HT1080 (cell line): Measurements from ENCODE around the gene KLF13. TPM values are rescaled to one million over a fixed set of nuclear protein-coding genes. Genes with fewer than 3 reads are reported as not detected.
"Not testable (repeated sequence)": the region's sequence is repeated elsewhere in the genome, so short reads cannot be mapped to it uniquely, and the experiment has no call there.

ENCODE experiments used
- DNase-seq: peaks from one replicate; pipeline ENCODE4 v3.0.0-alpha.2; 2015; ENCODE audit warnings: low read depth
- total RNA-seq: library from RNA; depleted of rRNA; stranded (reverse); fragments of >200 nt; shearing (Covaris generic); gene quantifications from 2 replicates; pipeline ENCODE4 v1.2.3, GENCODE V29; 2014

Gene KLF13
- total RNA-seq, 1 experiment from 2014 or later: 10.5 TPM

DNA sequence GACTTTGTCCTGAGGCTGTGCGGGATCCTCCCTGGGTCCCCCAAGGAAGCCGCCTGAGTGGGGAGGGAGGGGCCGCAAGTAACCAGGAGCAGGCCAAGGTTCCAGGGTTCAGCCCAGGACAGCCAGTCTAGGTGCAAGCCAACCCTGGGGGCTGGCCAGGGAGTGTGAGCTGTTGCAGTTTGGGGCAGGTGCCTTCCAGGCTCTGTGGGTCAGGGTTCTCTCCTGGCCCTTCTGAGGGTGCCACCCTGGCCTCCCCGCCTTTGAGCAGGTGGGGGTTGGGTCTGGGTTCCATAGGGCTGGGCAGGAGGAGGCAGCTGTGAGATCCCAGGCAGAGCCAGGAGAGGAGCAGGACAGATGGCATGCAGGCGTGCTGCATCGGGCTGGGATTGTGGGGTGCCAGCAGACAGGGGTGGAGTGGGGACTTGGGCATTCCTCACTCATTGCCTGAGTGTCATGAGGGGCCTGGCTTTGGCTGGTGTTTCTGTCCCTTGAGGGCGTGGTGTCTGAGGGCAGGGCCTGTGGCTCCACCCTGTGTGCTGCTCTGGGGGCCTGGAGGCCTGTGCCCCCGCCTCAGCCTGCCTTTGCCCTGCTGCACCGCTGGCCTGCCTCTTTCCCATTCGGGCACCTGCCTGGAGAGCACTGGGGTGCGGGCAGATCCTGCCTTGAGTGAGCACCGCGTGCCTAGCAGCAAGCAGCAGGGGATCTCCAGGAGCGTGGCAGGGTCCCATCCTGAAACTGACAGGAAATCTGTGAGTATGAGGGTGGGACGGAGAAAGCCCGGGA is 18.4 kb downstream of the KLF13 start:
- no peak for DNase-seq

DNA sequence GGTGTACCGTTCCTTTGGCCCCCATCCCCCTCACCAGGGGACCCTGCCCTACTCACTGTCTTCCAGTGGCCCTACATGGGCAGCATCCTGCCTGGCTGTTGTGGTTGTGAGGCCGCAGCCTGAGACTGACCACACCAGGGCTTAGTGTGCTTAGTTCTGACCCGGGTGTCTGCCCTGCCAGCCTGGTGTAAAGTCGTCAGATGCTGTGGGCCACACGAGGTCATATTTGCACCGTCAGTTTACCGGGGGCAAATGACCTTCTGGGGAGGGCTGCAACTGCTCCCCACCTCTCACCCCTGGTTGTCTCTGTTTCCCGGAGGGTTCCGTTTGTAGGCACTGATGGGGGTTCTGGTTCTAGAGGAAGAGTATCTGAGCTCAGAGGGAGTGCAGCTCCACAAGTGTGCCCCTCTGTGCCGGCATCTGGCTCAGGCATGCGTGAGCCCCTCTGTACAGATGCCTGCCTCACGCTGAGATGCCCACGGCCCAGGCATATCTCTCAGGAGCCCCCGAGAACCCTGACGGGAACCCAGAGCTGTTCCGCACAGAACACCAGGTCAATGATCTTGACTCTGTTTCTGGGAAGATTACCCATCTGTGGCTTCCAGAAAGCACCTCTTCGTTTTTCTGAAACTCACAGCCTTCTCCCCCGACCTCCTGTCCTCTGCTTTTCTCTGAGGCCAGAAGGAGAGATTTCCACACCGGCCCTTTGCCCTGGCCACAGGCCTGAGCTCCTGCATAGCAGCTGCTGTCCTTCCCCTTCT is 19.2 kb downstream of the KLF13 start:
- DNase-seq: no peak

DNA sequence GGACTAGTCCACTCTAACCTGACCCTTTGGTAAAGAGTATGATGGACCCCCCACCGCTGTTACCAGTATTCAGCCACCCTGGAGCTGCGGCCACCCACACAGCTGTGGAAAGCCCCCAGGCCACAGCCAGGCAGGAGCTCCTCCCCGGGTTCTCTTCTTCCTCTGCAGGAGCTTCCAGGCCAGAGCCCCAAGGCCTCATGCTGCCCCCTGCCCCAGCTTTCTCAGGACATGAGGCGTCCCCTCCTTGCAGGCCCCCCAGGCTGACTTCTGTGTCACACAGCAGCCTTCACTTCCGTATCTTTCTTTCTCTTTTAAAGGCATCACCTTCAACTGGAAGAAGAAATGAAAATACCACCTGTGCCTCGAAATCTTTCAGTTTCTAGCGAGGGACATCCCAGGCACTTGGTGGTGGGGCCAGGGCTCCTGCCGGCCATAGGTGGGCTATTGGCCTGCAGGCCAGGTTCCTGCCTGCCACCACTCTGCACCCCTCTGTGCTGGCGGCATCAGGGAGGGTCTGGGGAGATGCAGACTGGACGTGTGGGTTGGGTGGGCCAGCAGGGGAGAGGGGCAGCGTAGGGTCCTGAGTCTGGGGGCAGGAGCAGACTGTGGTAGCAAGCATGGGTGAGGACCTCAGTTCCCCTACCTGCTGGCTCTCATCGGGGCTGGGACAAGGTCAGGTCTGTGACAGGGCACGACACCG is 19.9 kb downstream of the KLF13 start:
- DNase-seq: no peak

DNA sequence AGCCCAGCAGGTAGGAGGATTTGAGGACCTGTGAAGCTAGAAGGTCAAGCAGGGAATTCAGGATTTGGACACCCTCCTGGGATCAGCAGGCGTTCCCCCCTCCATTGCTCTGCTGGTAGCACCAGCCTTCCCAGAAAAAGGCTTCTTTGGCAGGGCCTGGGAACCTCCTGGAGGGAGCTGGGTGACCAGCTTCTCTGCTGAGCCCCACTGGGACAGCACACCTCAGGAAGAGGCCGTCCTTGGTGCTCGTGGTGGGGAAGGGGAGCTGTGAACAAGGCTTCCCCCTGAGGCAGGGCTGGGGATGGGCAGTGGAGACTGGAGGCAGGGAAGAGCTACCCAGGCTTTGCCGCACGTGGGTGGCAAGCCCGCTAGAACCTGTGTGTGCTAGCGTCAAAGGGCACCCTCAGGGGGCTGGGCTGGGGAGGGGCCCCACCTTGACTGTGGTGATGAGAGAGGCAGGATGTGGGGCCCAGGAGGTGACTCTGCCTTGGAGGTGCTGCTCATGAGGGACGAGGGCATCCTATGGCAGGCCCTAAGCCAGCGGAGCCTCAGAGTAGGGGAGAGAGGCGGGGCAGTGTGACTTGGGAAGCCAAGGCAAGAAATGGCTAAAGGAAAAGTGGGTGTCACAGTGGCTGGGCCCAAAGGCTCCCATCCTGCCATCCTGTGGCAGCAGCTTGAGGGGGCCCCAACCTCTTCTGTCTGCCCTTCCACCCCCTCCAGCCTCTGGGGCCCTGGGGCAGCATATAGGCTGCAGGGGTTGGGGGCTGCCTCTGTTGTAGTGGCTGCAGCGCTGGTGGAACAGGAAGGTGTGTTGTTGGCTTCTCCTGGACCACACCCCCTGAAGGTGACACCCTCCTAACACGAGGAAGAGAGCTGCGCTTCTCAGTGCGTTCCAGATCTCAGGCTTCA is 20.7 kb downstream of the KLF13 start:
- DNase-seq: no peak

DNA sequence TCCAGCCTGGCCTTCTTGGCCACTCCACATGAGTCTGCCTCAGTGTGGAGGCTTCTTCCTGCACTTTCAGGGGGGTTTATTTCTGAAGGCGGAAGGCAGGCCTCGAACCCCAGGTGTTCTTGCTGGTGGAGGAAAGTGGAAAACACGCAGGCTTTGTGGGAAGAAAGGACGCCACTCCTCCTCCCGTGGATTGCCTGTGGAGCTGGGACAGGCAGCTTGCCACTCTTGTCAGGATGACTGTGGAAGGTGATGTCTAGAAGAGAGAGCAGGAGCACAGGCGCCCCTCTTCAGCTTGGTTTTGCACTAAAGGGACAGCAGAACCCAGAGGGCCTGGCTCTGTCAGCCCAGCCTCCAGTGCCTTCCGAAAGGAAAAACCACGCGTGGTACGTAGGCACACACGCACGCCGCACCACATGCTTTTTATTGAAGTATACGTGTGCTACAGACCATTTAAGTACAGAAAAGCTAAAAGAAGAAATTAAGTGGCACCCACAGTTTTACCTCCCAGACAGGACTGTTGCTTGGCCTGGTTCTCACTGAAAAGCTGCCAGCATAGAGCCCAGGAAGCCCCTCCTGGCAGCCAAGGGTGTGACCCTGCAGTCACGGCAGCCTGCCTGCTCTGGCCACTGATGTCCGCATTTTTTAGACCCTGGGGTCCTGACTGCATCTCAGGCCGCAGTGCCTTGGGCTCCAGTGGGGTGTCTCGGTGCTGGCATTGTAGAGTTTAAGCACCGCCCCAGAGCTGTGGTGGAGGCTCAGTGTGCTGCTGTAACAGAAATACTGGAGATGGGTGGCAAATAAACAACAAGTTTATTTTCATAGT is 21.6 kb downstream of the KLF13 start:
- DNase-seq: no peak

DNA sequence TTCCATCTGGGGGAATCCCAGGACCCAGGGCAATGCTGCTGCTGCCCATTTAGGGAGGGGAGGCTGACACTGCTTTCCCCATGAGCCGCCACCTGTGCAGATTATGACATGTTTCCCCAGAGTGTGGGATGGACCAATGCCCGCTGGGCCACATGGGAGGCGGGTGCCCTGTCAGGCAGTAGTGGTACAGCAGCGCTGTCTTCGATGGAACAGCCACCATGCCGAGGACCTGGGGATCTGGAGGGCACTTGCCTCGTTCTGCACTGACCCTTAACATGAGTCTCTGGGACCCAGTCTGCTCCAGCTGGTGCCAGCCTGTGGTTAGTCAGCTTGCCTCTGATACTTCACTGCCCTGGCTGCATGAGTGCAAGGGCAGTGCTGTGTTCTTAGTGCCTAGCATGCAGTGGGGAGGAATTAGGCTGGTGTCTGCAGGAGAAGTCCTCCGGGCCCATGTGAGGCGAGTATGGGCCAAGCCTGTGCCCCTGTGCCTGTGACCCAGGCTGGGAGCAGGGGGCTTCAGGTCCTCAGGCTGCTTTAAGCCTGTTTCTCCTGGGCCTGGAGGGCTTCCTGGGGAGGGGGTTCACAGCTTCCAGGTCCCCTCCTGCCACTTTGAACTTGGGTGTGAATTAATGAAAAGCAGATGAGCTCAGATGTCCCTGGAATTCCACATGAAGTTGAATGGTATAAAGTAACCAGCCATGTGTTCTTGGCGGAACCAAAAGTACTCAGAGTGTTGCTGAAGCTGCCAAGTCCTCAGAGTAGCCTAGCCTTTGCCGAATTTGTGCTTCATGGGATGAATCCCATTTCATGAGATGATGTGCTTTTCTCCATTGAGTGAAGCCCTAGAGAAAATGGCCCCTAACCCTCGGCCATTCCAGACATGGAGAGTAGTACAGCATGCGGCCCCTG is 22.9 kb downstream of the KLF13 start:
- DNase-seq: no peak

DNA sequence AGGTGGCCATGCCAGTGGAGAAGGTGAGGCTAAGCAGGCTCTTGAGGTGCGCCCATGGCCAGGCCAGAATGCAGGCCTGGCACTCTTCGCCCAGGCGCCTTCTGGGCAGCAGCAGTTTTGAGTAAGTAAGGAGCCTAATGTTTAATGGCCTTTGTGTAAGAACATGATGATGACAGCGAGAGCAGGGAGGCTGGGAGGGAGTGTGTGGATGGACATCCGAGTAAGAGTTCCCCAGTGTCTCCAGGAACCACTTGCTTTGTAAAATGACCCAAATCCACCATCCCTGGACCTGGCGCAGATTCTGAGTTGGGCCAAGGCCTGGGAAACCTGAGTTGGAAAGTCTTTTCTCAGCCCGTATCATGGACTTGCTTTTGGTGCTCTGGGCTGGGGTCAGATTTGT is 24.1 kb downstream of the KLF13 start:
- DNase-seq: no peak

DNA sequence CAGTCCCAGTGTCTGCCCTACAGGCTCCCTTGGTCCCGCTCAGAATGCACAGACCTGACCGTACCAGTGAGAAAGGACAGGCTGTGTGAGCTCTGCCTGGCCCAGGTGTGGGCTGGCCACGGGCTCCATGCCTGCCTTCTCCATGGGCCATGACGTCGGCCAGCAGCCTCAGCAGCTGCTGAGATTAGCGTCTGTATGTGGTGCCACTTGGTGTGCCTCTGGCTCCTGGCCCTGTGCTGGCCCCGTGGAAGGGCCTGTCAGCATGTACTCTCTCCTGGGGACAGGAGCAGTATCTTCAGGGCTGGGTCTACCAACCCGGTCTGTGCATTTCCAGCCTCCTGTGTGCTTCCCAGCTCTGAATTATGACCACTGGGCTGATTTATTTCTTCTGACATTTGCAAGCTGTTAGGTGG is 25.7 kb downstream of the KLF13 start:
- no peak for DNase-seq

DNA sequence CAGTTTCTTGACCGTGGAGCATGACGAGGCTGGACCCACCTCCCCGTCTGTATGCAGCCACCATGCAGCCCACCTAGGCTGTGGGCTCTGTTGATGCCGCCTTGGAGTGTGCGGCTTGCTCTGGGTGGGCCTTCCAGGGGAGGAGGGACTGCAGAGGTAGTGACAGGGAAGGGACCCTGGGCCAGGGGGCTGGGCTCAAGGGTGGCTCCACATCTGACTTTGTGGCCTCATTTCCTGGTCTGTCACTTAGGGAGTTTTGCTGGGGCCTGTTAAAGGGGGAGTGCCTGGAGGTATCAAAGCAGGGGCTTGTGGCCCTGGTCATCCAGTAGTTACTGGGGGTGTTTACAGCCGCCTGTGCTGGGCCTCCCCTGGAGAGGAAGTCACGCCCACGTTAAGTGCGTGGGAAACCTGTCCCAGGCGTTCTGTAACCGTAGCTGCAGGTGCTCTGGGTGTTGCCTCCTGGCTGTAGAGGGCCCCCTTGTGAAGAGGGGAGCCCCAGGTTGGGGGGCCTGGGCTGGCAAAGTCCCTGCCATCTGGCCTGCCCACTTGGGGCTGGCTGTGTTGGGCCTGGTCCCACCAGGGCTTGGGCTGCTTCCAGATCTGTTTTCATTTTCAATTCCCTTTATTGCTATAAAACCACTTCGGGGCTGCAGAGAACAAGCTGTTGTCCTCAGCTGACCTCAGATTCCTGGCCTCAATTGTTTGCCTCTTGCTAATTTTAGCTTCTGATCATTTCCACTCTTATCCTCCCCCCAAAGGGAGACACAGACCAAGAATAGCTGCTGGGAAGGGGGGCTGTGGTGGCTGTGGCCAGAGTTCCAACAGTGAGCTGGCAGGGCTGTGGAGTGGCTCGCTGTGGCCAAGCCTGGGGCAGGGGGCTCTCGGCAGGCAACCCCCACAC is 26.5 kb downstream of the KLF13 start:
- DNase-seq: peak; percentile 52

DNA sequence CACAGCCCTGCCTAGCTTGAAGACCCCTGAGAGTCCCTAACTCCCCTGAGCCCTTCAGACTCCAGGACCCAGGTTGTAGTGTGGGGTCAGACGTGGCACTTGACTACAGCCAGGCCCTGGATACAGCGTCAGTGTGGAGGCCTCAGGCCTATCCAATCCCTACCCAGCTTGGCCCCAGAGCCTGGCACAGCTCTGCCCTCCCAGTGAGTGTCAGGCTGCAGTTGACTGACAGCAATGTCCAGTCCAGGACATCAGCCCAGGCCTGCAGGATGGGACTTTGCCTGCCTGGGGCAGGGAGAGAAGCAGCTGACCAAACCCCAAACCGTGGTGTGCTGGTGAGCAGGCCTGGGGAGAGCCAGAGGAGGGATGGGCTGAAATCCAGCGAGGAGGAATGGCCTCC is 27.3 kb downstream of the KLF13 start:
- no peak for DNase-seq

DNA sequence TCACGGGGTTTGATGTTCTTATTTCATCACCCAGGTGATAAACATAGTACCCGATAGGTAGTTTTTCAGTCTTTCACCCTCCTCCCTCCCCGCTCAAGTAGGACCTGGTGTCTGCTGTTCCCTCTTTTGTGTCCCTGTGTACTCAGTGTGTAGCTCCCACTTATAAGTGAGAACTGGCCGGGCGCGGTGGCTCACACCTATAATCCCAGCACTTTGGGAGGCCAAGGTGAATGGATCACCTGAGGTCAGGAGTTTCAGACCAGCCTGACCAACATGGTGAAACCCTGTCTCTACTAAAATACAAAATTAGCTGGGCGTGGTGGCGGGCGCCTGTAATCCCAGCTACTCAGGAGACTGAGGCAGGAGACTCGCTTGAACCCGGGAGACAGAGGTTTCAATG is 29.5 kb downstream of the KLF13 start:
- DNase-seq: not testable (repeated sequence)

DNA sequence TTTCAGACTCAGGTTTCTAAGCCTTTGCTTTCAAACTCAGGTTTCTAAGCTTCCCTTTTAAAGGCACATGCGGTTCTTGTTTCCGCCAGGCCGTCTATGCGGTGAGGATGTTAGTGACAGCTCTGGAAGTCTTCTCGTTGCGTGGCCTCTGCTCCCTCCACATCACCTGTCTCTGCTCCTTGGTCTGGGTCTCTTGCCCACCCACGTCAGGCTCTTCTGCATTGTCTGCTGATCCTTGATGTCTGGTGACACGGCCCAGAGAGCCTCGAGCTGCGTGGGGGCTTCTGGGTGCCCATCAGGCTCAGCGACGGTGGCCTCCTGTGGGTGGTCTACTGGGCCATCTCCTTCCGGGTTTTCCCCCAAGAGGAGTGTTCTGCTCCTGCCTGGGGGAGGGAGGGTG is 30.5 kb downstream of the KLF13 start:
- no peak for DNase-seq

DNA sequence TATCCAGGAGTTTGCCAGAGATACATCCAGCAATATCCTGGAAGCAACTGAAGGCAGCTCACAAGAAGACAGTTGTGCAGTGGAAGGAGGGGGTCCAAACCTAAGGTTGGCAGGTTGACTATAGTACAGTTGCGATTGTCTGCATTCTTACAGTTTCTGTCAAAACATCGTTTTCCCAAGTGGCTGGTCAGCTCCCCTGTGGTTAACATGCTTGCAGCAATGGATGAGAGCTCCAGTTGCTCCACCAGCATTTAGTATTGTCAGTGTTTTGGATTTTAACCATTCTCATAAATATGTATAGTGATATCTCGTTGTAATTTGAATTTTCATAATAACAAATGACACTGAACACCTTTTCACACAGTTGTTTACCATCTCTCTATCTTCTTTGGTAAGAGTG is 31.5 kb downstream of the KLF13 start:
- DNase-seq: no peak

DNA sequence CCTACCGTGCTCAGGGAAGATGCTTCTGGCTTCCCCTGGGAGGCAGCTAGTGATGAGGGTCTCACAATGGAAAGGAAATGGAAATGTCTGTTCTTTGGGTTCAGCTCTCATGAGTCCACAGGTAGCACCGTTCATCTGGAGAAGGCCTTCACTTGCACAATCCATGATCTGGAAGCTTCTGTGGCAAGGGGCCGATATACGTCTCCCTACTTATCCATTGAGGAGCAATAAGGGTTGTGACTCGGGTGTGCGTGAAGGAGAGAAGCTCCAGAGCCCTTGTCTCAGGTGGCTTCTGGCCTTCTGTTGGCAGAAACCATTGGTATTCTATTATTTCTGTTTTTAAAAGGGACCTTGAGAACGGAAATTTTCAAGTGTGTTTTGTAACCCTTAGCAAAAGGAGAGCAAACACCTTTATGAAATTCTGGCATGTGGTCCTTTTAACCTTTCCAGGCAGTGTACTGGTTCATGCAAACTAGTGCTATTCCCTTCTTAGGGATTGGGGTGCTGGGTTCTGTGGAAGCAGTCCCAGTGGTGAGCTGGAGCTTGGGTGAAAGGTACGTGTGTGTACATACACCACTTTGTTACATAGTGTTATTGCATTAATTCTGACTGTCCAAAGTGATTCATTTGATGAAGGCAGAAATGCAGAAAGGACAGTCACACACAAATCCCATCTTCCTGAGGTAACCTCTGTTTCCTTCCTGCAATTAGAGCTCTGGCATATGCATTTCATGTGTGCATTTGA is 32.5 kb downstream of the KLF13 start:
- DNase-seq: no peak

DNA sequence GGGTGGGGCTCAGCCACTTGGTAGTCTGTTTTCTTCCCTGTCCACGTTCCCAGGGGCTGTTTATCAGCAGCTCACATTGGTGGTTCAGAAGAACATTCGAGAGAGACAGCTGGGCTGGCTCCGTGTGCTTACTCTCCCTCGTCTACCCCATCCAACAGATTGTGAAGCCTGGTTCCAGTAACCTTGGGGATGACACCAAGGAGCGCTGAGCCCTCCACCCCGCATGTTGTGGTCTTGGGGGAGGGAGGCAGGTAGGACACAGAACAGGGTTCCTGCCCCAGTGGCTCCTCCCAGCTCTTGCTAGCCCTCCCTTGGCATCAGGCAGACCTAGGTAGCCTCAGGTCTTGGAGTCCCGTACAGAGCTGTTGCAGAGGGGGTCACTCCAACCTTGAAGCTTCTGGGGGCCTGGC is 33.1 kb downstream of the KLF13 start:
- DNase-seq: no peak

DNA sequence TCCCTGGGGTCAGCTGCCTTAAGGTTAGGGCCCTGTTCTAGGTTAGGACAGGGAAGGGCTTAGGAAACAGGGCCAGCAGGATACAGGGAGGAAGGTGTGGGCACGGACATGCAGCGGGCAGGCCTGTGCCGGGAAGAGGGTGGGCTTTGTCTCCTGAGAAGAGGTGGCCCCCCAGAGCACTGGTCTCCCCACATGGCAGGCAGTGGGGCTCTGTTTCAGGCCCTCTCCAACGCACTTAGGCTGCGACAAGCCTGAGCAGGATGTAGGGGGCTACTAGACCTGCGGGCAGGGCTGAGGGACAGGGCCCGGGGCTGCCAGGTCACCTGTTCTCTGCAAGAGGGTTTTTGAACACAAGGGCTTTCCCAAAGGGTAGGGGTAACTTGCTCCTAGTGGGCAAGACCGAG is 33.5 kb downstream of the KLF13 start:
- no peak for DNase-seq
